Peyer's patch (tissue), 4 donors: Measurements from ENCODE around the gene ZNF474. TPM values are rescaled to one million over a fixed set of nuclear protein-coding genes. Genes with fewer than 3 reads are reported as not detected.

Experiments
- DNase-seq, 3 donors: peaks; one replicate each; pipeline ENCODE4 v3.0.0-alpha.2; 2017 to 2019
- H3K27ac ChIP-seq, 4 donors: fragments of 200-600 bp; sonication (generic); one replicate each; pipeline ENCODE4 v1.5.1; 2016 to 2019
- H3K27me3 ChIP-seq, 2 donors: fragments of 200-600 bp; sonication (generic); one replicate each; pipeline ENCODE4 v1.5.1; 2019
- H3K36me3 ChIP-seq, 3 donors: fragments of 200-600 bp; sonication (generic); one replicate each; pipeline ENCODE4 v1.5.1; 2016 to 2019
- H3K4me1 ChIP-seq, 4 donors: fragments of 200-600 bp; sonication (generic); one replicate each; pipeline ENCODE4 v1.5.1; 2016 to 2019
- H3K4me3 ChIP-seq, 4 donors: fragments of 200-600 bp; sonication (generic); 1 replicate in 3 of 4; 2 replicates in 1 of 4; pipeline ENCODE4 v1.5.1; 2016 to 2019; ENCODE audit warnings: mild to moderate bottlenecking in 1 of 4
- H3K9me3 ChIP-seq, 4 donors: fragments of 200-600 bp; sonication (generic); one replicate each; pipeline ENCODE4 v1.5.1; 2016 to 2019; ENCODE audit warnings: mild to moderate bottlenecking in 1 of 4
- CTCF ChIP-seq, 6 experiments: fragments of 450-650 bp in 4 of 6; fragments of 200-600 bp in 2 of 6; sonication (generic) in 1 of 6; IDR thresholded peaks; one replicate each; pipeline ENCODE4 v1.5.1; 2017 to 2019; ENCODE audit warnings: antibody characterized with exemption in 6 of 6, mild to moderate bottlenecking in 3 of 6, moderate library complexity in 1 of 6
- POLR2A ChIP-seq, 2 donors: fragments of 450-650 bp; IDR thresholded peaks; one replicate each; pipeline ENCODE4 v1.5.1; 2017; ENCODE audit warnings: antibody characterized with exemption in 2 of 2, mild to moderate bottlenecking in 2 of 2, moderate library complexity in 2 of 2
- total RNA-seq, 4 donors: library from RNA; depleted of rRNA; stranded (reverse); fragments of >200 nt; gene quantifications; one replicate each; pipeline ENCODE4 v1.1.0, GENCODE V29; 2016

Gene ZNF474
- total RNA-seq, 4 donors from 2014 or later, result 0.54 TPM; not detected in 3

- H3K27ac ChIP-seq, result no peak overlapping the region
- H3K27me3 ChIP-seq, result no peaks in the 10 kb centered on the region
- H3K4me3 ChIP-seq, result no peak overlapping the region
- TF ChIP-seq CTCF (IDR thresholded peaks at IDR 0.05) (no peak), POLR2A (IDR thresholded peaks at IDR 0.05) (no peak)
- no peaks in the 10 kb centered on the region for H3K36me3 ChIP-seq
- no peaks in the 10 kb centered on the region for H3K4me1 ChIP-seq
- H3K9me3 ChIP-seq, result no peaks in the 10 kb centered on the region
- DNase-seq, result no peak
These were observed 17.9 kb upstream of the ZNF474 start for GRCh38 chr5:122111460-122111859.

GRCh38 chr5:122112063-122112462 is 17.3 kb upstream of the ZNF474 start:
- no peaks in the 10 kb centered on the region for H3K27me3 ChIP-seq
- no peak for DNase-seq
- no peak overlapping the region for H3K4me3 ChIP-seq
- no peaks in the 10 kb centered on the region for H3K4me1 ChIP-seq
- H3K9me3 ChIP-seq, result no peaks in the 10 kb centered on the region
- H3K36me3 ChIP-seq, result no peaks in the 10 kb centered on the region
- TF ChIP-seq POLR2A (IDR thresholded peaks at IDR 0.05), result no peak
- no peak for TF ChIP-seq CTCF (IDR thresholded peaks at IDR 0.05)
- H3K27ac ChIP-seq, result no peak overlapping the region

GRCh38 chr5:122112733-122113558 is 16.4 kb upstream of the ZNF474 start:
- Histone ChIP-seq H3K36me3 (no peaks in the 10 kb centered on the region), H3K27me3 (no peaks in the 10 kb centered on the region), H3K9me3 (no peaks in the 10 kb centered on the region), H3K4me3 (no peak overlapping the region), H3K4me1 (no peaks in the 10 kb centered on the region), H3K27ac (no peak overlapping the region)
- no peak for TF ChIP-seq CTCF (IDR thresholded peaks at IDR 0.05)
- TF ChIP-seq POLR2A (IDR thresholded peaks at IDR 0.05), result no peak
- DNase-seq, result no peak

GRCh38 chr5:122114501-122114900 is 14.8 kb upstream of the ZNF474 start:
- Histone ChIP-seq H3K36me3 (no peaks in the 10 kb centered on the region), H3K4me3 (no peak overlapping the region), H3K27ac (no peak overlapping the region), H3K9me3 (no peaks in the 10 kb centered on the region), H3K27me3 (no peaks in the 10 kb centered on the region), H3K4me1 (no peaks in the 10 kb centered on the region)
- TF ChIP-seq CTCF (IDR thresholded peaks at IDR 0.05), result no peak
- no peak for TF ChIP-seq POLR2A (IDR thresholded peaks at IDR 0.05)
- no peak for DNase-seq

GRCh38 chr5:122118356-122118948 is 10.9 kb upstream of the ZNF474 start:
- no peak for DNase-seq
- TF ChIP-seq POLR2A (IDR thresholded peaks at IDR 0.05) (no peak), CTCF (IDR thresholded peaks at IDR 0.05) (no peak)
- no peak overlapping the region for H3K4me3 ChIP-seq
- no peaks in the 10 kb centered on the region for H3K36me3 ChIP-seq
- no peak overlapping the region for H3K27ac ChIP-seq
- no peaks in the 10 kb centered on the region for H3K9me3 ChIP-seq
- no peaks in the 10 kb centered on the region for H3K4me1 ChIP-seq
- no peaks in the 10 kb centered on the region for H3K27me3 ChIP-seq
